GM19193 (cell line): ENCODE data around the gene TRIM32.

Source experiments
- POLR2A ChIP-seq: IDR thresholded peaks from 4 replicates; pipeline ENCODE4 v1.6.1; 2011; ENCODE audit not compliant: insufficient read depth, insufficient read length; ENCODE audit errors: extremely low read depth

TRIM32 gene

DNA sequence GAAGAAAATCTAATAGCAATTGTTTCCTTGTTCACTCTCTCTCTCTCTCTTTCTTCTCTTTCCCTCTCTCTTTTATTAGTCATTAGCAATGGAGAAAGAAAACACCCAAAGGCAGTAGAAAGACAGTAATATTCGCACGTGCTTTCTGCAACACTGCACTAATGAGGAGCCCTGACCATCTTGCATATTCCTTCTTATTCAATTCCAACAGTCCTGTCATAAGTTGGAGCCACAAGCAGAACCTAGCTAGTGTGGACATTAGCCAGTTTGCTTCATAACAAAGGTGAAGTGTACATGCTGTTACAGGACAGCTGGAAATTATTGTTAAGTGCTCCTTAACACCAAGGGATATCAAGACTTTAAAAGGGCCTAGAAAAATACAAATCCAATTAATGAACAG is 63.4 kb downstream of the TRIM32 start:
- TF ChIP-seq POLR2A, result no peak
